GM10847 (cell line): ENCODE data around the gene SAFB.

Experiments used
- POLR2A ChIP-seq: IDR thresholded peaks from 2 replicates; pipeline ENCODE4 v1.6.1; 2011; ENCODE audit not compliant: insufficient read length; ENCODE audit errors: extremely low read depth

SAFB gene

DNA sequence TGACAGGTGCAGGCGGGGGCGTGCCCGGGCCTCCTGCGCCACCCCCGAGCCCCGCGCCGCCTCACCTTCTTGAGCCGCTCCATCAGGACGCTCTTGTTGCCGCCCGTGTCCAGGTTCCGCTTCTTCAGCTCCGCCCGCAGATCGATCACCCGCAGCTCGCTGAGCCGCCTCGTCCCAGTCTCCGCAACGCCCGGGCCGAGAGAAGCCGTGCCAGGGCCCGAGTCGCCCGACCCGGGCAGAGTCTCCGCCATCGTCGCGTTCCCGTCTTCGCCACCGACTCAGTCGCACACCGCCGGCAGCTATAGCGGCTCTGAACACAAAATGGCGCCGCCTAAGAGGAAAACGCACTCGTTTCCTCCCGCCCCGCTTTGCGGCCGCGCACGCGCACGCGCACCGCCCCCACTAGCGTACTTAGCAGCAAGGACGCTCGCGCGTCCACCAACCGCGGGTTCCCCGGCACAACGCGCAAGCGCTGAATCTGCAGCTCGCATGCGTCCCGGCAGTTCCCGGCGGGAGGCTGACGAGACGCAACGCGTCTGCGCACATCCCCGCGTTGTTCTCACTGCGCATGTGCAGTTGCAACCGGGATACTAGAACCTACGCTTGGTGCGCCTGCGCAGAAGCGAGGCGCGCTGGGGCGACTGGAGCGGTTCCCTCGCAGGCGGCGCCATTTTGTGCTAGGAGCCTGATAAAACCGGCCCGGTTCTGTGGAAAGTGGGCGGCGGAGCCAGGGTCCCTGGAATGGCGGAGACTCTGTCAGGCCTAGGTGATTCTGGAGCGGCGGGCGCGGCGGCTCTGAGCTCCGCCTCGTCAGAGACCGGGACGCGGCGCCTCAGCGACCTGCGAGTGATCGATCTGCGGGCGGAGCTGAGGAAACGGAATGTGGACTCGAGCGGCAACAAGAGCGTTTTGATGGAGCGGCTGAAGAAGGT lies at the start of gene SAFB, which contains the start of gene SAFB2:
SAFB (plus strand) TSS at position 619 of the 932 bp plus-strand sequence; CDS start at position 742, 123 bp downstream.
SAFB2 (minus strand) TSS at position 312 of the 932 bp plus-strand sequence; CDS start at position 251, 61 bp downstream.
- TF ChIP-seq POLR2A = peak; percentile 90

DNA sequence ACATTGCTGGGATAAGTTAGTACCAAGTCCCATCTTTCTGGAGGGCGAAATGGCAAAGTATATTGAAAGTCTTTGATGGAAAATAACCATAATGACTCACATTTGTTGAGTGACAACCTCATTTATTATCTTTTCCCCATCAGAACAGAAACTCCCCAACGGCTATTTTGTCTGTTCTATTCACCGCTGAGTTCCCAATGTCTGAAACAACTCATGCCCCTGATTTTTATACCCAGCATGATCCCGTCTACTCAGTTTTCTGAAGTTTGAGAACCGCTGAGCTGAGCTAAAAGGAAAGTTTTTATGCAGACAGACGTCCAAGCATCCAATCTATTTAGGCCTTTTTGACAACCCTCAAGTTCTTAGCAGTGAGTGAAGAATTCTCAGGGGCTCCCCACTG lies 47.3 kb upstream of the SAFB start:
- no peak for TF ChIP-seq POLR2A

DNA sequence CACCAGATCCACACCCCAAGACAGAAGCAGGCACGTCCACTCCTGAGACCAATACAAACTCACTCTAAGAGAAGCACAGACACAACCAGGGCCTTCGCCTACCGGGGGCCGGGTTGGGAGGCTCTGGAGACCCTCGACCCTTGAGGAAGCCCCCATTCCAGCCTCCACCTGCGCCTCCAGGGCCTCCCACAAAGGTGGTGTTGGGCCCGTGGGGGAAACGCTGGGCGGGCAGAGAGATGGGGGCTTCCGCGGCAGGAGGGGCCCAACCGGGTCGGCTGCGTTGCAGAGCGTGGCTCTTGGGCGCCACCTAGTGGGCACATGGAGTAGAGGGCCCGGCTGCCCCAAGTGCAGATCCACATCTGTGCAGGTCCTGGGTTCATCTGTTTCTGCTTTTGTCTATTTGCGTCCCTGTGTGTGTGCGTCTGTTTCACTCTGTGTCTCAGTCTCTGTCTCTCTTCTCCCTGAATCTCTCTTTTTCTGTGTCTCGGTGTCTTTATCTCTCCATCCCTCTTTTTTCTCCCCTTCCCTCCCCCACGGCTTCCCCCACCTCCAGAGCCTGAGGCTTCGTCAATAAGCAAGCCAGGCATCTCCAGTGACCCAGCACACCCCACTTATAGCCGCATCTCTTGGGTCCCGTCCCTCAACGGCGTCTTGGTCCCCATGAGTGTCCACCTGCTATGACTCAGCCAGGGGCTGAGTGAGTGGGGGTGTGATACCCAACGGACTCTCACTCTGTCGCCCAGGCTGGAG lies 44.6 kb upstream of the SAFB start:
- TF ChIP-seq POLR2A = no peak

DNA sequence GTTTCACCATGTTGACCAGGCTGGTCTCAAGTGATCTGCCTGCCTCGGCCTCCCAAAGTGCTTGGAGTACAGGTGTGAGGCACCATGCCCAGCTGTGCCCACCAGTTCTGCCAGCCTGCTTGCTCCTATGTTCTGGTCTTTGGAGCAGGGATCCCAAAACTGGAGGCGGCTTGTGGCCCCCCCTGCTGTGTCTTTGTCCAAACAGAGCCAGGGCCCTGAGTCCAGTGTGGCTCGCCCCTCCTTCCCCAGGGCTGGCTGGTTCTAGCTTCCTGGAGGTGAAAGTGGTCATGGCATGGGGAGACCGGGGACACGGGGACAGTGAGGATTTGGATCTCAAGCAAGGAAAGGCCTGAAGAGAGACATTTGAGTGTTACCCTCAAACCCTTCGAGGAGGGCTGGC lies 43.6 kb upstream of the SAFB start:
- TF ChIP-seq POLR2A = no peak

DNA sequence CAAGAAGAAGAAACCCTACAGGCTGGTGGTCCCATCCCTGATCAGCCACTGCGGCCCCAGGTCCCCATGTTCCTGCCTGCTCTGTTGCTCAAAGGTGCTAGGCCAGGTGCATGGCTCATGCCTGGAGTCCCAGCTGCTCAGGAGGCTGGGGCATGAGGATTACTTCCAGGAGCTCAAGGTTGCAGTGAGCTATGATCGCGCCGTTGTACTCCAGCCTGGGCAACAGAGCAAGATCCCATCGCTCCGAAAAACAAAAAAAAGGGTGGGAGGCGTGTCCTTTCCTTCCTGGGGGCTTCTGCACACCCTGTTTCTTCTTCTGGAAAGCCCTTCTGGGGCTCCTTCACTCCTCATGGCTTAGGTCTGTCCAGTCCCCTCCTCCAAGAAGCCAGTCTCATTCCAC lies 43.2 kb upstream of the SAFB start:
- no peak for TF ChIP-seq POLR2A

DNA sequence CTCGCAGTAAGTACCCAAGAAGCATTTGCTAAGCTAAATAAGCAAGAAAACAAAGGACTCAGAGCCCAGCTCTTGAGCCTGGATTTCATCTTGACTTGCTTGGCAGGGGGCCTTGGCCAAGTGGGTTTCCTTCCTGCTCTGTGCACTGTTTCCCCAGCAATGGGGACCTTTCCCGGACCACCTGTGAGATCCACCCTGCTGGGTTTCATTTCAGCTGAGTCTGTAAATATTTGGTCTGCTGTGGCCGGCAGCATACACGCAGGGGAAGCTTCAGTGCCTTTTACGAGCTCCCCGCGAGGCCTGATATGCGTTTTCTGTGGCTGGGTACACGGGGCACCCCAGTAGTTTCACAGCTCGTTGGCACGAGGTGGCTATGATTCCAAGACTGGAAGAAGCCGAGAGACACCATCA lies 42.7 kb upstream of the SAFB start:
- TF ChIP-seq POLR2A = no peak

DNA sequence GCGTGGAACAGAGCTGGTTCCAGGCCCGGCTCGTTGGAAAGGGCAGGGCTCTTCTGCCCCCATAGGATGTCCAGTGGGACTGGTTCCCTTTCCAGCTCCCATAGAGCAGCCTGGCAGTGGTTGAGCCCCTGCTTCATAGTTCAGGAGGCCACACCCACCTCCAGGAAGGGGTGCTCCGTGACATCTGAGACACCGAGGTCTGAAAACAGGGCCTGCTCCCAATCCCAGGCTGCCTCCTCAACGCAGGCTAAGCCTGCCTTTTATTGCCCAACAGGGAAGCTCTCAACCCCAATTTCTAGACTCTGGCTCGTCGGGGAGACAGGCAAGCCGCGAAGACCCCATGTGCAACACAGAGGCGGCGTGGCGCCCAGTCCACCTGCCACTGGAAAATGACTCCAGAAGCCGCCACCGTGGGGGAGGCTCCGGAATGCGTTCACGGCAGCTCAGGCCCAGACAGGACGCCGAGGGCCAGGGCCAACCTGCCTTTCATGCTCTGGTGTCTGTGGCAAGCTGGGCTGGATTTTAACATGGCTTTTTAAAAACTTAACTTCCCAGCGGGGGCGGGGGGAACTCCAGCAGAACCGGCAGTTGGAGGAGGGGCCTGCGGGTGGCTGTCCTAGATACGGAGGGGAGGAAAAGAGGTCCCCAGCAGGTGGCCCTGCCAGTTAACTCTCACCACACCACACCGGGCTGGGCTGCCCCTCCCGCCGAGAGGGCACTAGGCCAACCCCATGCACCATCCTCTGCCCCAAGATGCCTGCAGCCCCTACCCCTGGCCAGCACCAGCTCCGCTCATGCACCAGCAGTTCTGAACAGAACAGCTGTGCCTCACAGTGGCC lies 37.2 kb upstream of the SAFB start:
- TF ChIP-seq POLR2A = no peak

DNA sequence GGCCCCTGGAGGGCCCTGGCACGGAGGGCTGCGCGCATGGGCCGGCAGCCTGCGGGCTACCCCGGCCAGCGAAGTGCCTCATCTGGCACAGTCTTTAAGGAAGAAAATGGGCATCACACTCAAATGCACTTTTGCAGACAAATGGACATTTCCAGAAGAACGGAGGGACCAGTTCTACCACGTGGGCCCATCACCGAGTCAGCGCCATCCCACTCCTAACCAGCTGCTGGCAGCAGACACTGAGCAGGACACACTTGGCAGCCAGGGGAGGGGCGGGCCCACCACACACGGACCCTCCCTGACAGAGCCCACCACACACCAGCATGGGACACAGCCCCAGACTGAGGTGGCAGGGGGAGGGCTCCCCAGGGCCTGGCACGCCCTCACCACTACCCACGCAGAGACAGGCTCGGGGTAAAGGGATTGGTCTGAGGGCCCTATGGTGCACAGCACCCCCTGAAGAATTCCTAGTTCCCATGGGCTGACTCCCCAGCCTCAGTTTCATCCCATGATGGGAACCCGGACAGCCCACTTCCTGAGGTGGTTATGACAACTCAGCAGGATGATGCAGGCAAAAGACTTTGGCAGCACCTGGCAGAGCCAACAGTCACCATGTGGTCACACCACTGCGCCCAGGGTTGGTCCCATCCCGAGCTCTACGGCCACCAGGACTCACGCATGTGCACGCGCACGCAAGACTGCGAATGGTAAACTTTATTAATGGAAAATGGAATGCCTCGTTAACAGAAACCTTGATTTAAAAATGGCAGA lies 36.4 kb upstream of the SAFB start:
- TF ChIP-seq POLR2A = no peak

DNA sequence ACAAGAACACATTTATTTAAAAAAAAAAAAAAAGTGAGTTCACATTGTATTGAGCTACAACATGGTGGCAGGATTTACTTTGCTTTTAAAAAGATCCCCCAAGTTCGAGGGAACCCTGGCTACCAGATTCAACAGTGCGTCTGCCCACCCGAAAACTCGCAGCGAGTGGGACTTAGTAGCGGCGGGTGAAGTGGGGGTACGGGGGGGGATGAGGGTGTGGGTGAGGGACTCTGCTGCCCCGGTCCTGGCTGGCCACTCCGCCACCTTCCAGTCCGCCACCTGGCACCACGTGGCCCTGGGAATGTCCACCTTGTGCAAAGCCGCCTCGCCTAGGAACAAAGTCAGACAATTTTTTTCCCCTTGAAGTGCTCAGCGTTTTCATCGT lies 35.8 kb upstream of the SAFB start:
- TF ChIP-seq POLR2A = no peak

DNA sequence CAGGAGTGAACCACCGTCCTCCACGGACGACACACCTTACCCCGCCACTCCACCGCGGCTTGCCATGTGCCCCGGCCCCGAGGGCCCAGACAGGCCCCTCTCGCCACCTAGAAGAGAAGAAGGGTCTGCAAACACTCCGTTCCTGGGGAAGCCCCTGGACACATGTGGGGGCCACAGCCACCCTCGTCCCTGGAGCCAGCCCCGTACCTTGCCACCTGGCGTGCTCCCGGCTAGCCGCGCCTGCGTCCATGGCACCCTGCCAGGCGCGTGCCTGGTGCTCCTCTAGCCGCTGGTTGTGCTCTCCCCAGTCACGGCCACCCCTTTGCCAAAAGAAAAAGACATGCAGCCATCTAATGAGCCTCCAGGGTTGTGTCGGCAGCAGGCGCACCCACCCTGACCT lies 35.2 kb upstream of the SAFB start:
- no peak for TF ChIP-seq POLR2A

DNA sequence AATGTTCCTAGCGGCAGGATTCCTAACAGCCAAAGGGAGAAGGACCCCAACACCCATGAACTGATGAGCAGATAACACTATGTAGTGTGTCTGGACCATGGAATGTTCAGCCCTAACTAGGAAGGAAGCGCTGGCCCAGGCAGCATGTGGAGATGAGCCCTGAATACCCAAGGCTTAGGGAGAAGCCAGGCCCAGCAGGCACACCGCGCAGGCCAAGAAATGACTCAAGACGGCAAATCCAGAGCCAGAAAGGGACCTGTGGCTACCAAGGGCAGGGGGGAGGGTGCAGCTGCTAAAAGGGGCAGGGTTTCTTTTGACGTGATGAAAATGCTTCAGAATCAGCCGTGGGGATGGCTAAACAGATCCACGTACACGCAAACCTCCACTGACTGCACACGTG lies 34.4 kb upstream of the SAFB start:
- TF ChIP-seq POLR2A = no peak

DNA sequence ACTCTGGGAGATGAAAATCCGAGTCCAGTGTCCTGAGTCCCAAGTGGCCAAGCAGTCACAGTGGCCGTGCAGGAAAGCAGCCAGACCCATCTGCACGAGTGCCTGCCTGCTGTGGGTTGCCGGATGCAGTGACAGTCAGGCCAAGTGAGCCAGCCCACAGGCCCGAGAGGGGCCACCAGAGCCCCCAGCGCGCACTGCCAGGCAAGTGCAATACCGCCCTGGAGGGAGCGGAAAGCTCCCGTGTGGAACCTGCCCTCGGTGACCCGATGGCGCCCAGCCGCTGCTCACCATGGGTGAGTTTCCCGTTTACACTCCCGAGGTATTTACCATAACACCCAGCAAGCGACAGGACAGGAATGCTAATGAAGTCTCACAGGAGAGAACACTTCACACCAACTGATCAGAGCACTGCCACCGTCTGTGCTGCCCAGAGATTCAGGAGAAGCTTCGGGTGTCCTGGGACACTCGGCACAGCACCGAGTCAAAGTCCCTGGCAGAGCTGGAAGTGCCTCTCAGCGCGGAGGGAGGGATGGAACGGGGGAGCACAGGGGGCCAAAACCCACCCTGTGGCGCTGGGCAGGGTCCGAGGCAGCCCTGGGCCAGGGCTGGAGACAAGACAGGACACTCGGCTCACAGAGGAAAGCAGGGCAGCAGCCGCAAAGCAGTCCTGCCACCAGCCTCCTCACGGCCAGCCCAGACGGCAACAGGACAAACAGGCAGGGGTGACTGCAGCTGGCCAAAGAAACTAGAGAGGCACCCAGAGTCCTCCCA lies 33.8 kb upstream of the SAFB start:
- TF ChIP-seq POLR2A = no peak

DNA sequence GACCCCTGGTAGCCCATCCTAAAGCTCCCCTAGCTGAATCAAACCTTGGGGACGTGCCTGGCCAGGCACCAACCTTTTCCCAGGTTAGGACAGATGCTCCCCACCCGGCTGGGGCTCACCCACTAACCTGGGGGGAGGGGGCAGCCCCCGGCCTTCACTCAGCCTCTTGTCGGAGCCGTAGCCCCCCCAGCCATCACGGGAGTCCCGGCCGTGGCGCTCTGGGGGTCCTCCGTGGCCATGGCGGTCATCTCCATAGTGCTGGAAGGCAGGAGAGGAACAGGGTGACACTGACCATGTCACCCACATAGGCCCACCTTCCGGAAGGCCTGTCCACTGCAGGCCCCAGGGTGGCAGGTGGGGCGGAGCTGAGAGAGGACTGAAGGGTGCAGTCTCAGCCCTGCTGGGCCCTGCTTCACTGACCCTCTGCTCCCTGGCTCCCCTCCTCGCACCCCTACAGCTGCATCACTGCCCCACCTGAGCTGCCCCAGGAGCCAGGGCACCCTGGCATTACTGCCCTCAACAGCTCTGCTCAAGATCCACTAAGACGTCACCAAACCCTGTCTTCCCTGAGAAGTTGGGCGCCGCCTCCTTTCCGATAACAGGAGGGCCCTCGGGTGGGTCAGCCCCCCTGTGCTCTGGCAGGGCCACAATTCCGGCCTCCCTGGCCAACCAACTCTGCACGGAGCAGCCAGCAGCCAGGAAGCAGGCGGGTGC lies 32.6 kb upstream of the SAFB start:
- no peak for TF ChIP-seq POLR2A

DNA sequence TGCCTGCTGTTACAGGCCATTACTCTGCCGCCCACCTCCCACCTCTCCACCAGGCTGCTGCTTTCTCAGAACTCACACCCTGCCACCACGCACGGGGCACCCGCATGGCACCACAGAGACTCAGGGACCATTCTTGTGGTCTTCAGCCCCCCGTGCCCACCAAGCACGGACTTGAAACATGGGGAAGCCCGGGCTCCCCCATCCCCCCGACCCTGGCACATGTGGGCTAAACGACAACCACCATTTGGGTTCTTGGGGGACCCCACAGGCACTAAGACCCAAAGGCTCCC lies 32.1 kb upstream of the SAFB start:
- no peak for TF ChIP-seq POLR2A

DNA sequence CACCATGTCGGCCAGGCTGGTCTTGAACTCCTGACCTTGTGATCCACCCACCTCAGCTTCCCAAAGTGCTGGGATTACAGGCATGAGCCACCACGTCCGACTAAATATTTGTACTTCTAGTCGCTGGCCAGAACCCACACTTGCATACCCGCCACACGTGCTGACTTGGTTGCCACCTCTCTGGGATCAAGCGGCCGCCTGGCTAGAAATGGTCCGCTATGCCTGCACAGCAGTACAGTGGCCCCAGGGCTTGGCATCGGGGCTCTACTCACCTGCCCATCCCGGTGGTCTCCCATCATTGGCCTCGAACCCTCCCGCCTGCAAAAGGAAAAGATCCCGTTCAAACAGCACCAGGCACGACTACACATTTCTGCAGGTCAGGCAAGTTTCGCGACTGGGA lies 31.4 kb upstream of the SAFB start:
- no peak for TF ChIP-seq POLR2A
